Right lobe of liver (tissue), 6 donors: ENCODE measurements around the gene SNX32. TPM values are rescaled to one million over a fixed set of nuclear protein-coding genes. Genes with fewer than 3 reads are reported as not detected.
"Not testable (repeated sequence)": the region's sequence is repeated elsewhere in the genome, so short reads cannot be mapped to it uniquely, and the experiment has no call there.

ENCODE experiments used
- ATAC-seq, 4 donors: fragments of 200-7000 bp; cut with Tn5 transposase; one replicate each; pipeline ENCODE4 v1.9.1; 2020; ENCODE audit warnings: mild to moderate bottlenecking in 4 of 4, moderate library complexity in 4 of 4
- DNase-seq, 3 donors: peaks; one replicate each; pipeline ENCODE4 v3.0.0-alpha.2; 2020
- H3K27ac ChIP-seq, 3 donors: fragments of 200-600 bp; one replicate each; pipeline ENCODE4 v1.8.0; 2022
- H3K27me3 ChIP-seq, 2 donors: fragments of 200-600 bp; one replicate each; pipeline ENCODE4 v1.8.0; 2022
- H3K36me3 ChIP-seq, 4 donors: fragments of 200-600 bp; sonication (generic) in 1 of 4; one replicate each; pipeline versions ENCODE4 v1.5.1 to v1.8.0; 2017 to 2022; ENCODE audit warnings: control low read depth in 1 of 4
- H3K4me1 ChIP-seq, 4 donors: fragments of 200-600 bp; sonication (generic) in 1 of 4; one replicate each; pipeline versions ENCODE4 v1.5.1 to v1.8.0; 2017 to 2022; ENCODE audit warnings: control low read depth in 1 of 4
- H3K4me3 ChIP-seq, 3 donors: fragments of 200-600 bp; one replicate each; pipeline ENCODE4 v1.8.0; 2022
- H3K9me3 ChIP-seq, 4 donors: fragments of 200-600 bp; sonication (generic) in 1 of 4; one replicate each; pipeline versions ENCODE4 v1.5.1 to v1.8.0; 2017 to 2022; ENCODE audit warnings: control low read depth in 1 of 4
- POLR2A ChIP-seq: fragments of 450-650 bp; IDR thresholded peaks from one replicate; pipeline ENCODE4 v1.6.1; 2017; ENCODE audit warnings: antibody characterized with exemption, mild to moderate bottlenecking
- WGBS: methylation state at CpG from one replicate; pipeline ENCODE4 v1.1.6; 2018; ENCODE audit warnings: low coverage, low lambda C conversion rate; ENCODE audit not compliant: insufficient coverage; ENCODE audit errors: missing lambda C conversion rate; 5-methylcytosine and 5-hydroxymethylcytosine counted together
- intact Hi-C, 2 donors: fragments of 100-400 bp; cut with DNase I; formaldehyde crosslinking; loops; one replicate each; pipeline versions ENCODE4 v1.11.2 to v1.14.1; 2022
- total RNA-seq, 6 experiments: library from RNA; depleted of rRNA in 2 of 6; stranded (reverse); fragments of >200 nt in 2 of 6; fragmentation: NEBNext Ultra II Directional in 3 of 6; extraction: Animal tissue kit (Norgen Biotek cat#: 25700) in 3 of 6; gene quantifications; one replicate each; pipeline versions ENCODE4 v1.1.0 to v1.2.4, GENCODE V29; 2016 to 2023
- TF ChIP-seq, protein P1 (sequence below), 4 donors: fragments of 200-600 bp in 3 of 4; fragments of 450-650 bp in 1 of 4; IDR thresholded peaks; one replicate each; pipeline versions ENCODE4 v1.5.1 to v1.8.0; 2016 to 2022; ENCODE audit warnings: antibody characterized with exemption in 4 of 4, mild to moderate bottlenecking in 2 of 4
- donor health status: DM: no; HTN: yes; CAD: no.
- donor health status: DM: no; HTN: no; CAD: no.
- donor health status: DM: no; HTN: no; CAD: no.
- donor health status: DM: no; HTN: yes; CAD: no.
- donor health status: DM: no; HTN: yes; CAD: no.

SNX32 gene
- total RNA-seq, 6 experiments from 2014 or later: 0.16 to 0.37 (median 0.31) TPM; not detected in 3

DNA sequence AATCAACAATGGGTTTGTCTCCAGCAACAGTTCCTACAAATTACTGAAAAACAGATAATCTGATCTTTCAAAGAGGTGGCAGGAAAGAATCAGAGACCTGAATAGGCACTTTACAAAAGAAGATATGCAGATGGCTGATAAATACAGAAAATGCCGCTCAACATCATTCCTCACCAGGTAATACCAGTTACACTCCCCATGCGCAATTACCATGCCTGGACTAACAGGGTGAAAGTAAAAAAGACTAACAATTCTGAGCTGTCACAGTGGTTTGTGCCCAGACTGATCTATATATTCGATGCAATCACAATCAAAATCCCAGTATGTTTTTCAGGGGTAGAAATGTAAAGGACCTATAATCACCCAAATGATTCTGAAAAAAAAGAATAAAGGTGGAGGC is 10.0 kb downstream of the SNX32 start:
- WGBS: 92% methylated on average over 3 of the region's 3 CpGs
- Histone ChIP-seq H3K36me3 (no peaks in the 10 kb centered on the region), H3K4me1 (no peaks in the 10 kb centered on the region), H3K4me3 (no peak overlapping the region), H3K9me3 (no peaks in the 10 kb centered on the region), H3K27ac (no peak overlapping the region), H3K27me3 (no peaks in the 10 kb centered on the region)
- no peak for TF ChIP-seq POLR2A
- TF ChIP-seq, protein P1, sequence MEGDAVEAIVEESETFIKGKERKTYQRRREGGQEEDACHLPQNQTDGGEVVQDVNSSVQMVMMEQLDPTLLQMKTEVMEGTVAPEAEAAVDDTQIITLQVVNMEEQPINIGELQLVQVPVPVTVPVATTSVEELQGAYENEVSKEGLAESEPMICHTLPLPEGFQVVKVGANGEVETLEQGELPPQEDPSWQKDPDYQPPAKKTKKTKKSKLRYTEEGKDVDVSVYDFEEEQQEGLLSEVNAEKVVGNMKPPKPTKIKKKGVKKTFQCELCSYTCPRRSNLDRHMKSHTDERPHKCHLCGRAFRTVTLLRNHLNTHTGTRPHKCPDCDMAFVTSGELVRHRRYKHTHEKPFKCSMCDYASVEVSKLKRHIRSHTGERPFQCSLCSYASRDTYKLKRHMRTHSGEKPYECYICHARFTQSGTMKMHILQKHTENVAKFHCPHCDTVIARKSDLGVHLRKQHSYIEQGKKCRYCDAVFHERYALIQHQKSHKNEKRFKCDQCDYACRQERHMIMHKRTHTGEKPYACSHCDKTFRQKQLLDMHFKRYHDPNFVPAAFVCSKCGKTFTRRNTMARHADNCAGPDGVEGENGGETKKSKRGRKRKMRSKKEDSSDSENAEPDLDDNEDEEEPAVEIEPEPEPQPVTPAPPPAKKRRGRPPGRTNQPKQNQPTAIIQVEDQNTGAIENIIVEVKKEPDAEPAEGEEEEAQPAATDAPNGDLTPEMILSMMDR (IDR thresholded peaks at IDR 0.05): no peak
- intact Hi-C loops: no loop called here
- DNase-seq: no peak
- ATAC-seq: no peak

DNA sequence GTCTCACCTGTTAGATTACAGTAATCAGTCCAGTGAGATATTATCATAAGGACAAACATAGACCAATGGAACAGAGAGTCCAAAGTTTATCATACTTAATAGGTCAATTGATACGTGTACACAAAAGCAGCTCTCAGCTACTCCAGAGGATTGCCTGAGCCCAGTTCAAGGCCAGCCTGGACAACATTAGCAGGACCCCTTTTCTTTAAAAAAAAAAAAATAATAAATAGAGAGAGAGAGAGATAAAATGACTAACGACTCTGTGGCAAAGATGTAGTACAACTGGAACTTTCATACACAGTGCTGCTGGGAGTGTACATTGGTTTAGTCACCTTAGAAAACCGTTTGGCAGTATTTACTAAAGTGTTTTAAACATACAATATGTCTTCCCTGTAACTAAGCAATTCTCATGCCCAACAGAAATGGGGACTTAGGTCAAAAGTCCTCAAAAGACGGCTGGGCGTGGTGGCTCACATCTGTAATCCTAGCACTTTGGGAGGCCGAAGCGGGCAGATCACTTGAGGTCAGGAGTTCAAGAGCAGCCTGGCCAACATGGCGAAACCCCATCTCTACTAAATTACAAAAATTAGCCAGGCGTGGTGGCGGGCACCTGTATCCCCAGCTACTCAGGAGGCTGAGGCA is 10.6 kb downstream of the SNX32 start:
- no peak for DNase-seq
- Histone ChIP-seq H3K36me3 (no peaks in the 10 kb centered on the region), H3K4me3 (no peak overlapping the region), H3K27me3 (no peaks in the 10 kb centered on the region), H3K4me1 (no peaks in the 10 kb centered on the region), H3K9me3 (no peaks in the 10 kb centered on the region), H3K27ac (no peak overlapping the region)
- intact Hi-C loops: no loop called here
- no peak for TF ChIP-seq POLR2A
- TF ChIP-seq, protein P1 (IDR thresholded peaks at IDR 0.05): no peak
- WGBS: 74% methylated on average over 8 of the region's 10 CpGs
- ATAC-seq: no peak

DNA sequence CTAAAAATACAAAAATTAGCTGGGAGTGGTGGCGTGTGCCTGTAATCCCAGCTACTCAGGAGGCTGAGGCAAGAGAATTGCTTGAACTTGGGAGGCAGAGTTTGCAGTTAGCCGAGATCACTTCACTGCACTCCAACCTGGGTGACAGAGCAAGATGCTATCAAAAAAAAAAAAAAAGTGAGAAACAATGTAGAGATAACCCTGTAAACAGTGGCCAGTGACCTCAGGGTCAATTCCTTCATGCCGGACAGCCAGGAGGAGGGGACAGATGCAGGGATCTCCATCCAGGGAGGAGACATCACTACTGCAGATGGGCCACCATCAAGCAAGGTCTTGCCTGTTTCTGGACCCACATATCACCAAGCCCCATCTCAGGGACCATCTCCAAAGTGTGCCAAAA is 14.0 kb downstream of the SNX32 start:
- Histone ChIP-seq H3K36me3 (peaks cover 0 to 2% (median under 1%) of the 10 kb centered on the region in 4 donors), H3K4me3 (no peak overlapping the region), H3K27ac (no peak overlapping the region), H3K27me3 (no peaks in the 10 kb centered on the region), H3K4me1 (no peaks in the 10 kb centered on the region), H3K9me3 (no peaks in the 10 kb centered on the region)
- WGBS: 67% methylated on average over 2 of the region's 3 CpGs
- DNase-seq: peak in 1 of 3 donors; percentile 13
- no peak for TF ChIP-seq POLR2A
- TF ChIP-seq, protein P1 (IDR thresholded peaks at IDR 0.05): no peak
- ATAC-seq: no peak
- intact Hi-C loops: no loop called here

DNA sequence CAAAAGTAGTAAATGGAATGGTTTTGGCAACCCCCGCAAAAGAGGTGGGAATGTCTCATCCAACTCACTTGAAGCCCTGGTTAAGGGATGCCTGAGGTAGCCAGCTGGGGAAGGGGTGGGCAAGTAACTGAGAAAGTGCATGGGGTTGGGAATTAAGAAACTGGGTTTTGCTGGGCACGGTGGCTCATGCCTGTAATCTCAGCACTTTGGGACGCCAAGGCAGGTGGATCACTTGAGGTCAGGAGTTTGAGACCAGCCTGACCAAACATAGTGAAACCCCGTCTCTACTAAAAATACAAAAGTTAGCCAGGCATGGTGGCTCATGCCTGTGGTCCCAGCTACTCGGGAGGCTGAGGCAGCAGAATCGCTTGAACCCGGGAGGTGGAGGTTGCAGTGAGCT is 14.9 kb downstream of the SNX32 start:
- DNase-seq, H3K4me1 ChIP-seq, ATAC-seq, H3K27me3 ChIP-seq, intact Hi-C loops, H3K9me3 ChIP-seq, H3K27ac ChIP-seq, H3K4me3 ChIP-seq: not testable (repeated sequence)
- WGBS: 30% methylated on average over 4 of the region's 7 CpGs
- peaks cover 4 to 11% (median 5%) of the 10 kb centered on the region in 4 donors for H3K36me3 ChIP-seq

GRCh38 chr11:65849366-65849765 is 15.6 kb downstream of the SNX32 start:
- Histone ChIP-seq H3K27me3 (no peaks in the 10 kb centered on the region), H3K27ac (no peak overlapping the region), H3K4me1 (no peaks in the 10 kb centered on the region), H3K36me3 (peaks cover 6 to 18% (median 11%) of the 10 kb centered on the region in 4 donors), H3K4me3 (no peak overlapping the region), H3K9me3 (no peaks in the 10 kb centered on the region)
- 55% methylated on average over 2 of the region's 8 CpGs for WGBS
- intact Hi-C loops: no loop called here
- DNase-seq (peak in 1 of 3 donors; percentile 39), ATAC-seq (peak in 1 of 4 donors; percentile 9)
- TF ChIP-seq, protein P1 (IDR thresholded peaks at IDR 0.05): no peak
- no peak for TF ChIP-seq POLR2A
